Esophagus muscularis mucosa (tissue), 4 donors: Measurements from ENCODE around the gene GRIK5. TPM values are rescaled to one million over a fixed set of nuclear protein-coding genes. Genes with fewer than 3 reads are reported as not detected.
"Not testable (repeated sequence)": the region's sequence is repeated elsewhere in the genome, so short reads cannot be mapped to it uniquely, and the experiment has no call there.

ENCODE experiments used
- DNase-seq: peaks from one replicate; pipeline ENCODE4 v3.0.0-alpha.2; 2017; ENCODE audit errors: extremely low spot score
- H3K27ac ChIP-seq, 4 donors: fragments of 200-600 bp; sonication (generic); replicated peaks in 1 of 4; 1 replicate in 3 of 4; 2 replicates in 1 of 4; pipeline ENCODE4 v1.5.1; 2016 to 2019; ENCODE audit warnings: mild to moderate bottlenecking in 1 of 4
- H3K27me3 ChIP-seq, 4 donors: fragments of 200-600 bp; sonication (generic); one replicate each; pipeline versions ENCODE4 v1.5.1 to v1.6.0; 2016 to 2019
- H3K36me3 ChIP-seq, 4 donors: fragments of 200-600 bp; sonication (generic); one replicate each; pipeline ENCODE4 v1.5.1; 2016 to 2019
- H3K4me1 ChIP-seq, 4 donors: fragments of 200-600 bp; sonication (generic); one replicate each; pipeline ENCODE4 v1.5.1; 2016 to 2019
- H3K4me3 ChIP-seq, 4 donors: fragments of 200-600 bp; sonication (generic); 1 replicate in 2 of 4; 2 replicates in 2 of 4; pipeline ENCODE4 v1.5.1; 2016 to 2019; ENCODE audit warnings: mild to moderate bottlenecking in 4 of 4, moderate library complexity in 1 of 4
- H3K9me3 ChIP-seq, 4 donors: fragments of 200-600 bp; sonication (generic); 1 replicate in 3 of 4; 2 replicates in 1 of 4; pipeline ENCODE4 v1.5.1; 2016 to 2019
- EP300 ChIP-seq: sonication (generic); formaldehyde crosslinking; IDR thresholded peaks from one replicate; pipeline ENCODE4 v1.6.1; 2017; ENCODE audit warnings: antibody characterized with exemption
- POLR2A ChIP-seq: fragments of 450-650 bp; IDR thresholded peaks from one replicate; pipeline ENCODE4 v1.6.1; 2017; ENCODE audit warnings: antibody characterized with exemption, moderate library complexity, mild to moderate bottlenecking, low read depth
- POLR2AphosphoS5 ChIP-seq, 2 donors: sonication (generic); formaldehyde crosslinking; IDR thresholded peaks; one replicate each; pipeline ENCODE4 v1.6.1; 2017; ENCODE audit warnings: antibody characterized with exemption in 2 of 2
- WGBS: methylation state at CpG from one replicate; pipeline ENCODE4 v1.1.5; 2018; 5-methylcytosine and 5-hydroxymethylcytosine counted together
- intact Hi-C: fragments of 100-400 bp; cut with DNase I; formaldehyde crosslinking; loops from one replicate; pipeline ENCODE4 v1.15.1; 2023
- total RNA-seq, 4 donors: library from RNA; depleted of rRNA; stranded (reverse); fragments of >200 nt; gene quantifications; one replicate each; pipeline versions ENCODE4 v1.1.0 to v1.2.1, GENCODE V29; 2016
- TF ChIP-seq, protein P1 (sequence below), 3 experiments: fragments of 200-600 bp in 2 of 3; fragments of 450-650 bp in 1 of 3; sonication (generic) in 2 of 3; IDR thresholded peaks; one replicate each; pipeline ENCODE4 v1.5.1; 2017 to 2019; ENCODE audit warnings: antibody characterized with exemption in 3 of 3, mild to moderate bottlenecking in 2 of 3, moderate library complexity in 1 of 3

GRIK5 gene
- total RNA-seq, 4 donors from 2014 or later = 8.6 to 27.6 (median 13.8) TPM

- TF ChIP-seq EP300 = no peak
- no peak for TF ChIP-seq POLR2AphosphoS5 (IDR thresholded peaks at IDR 0.05)
- TF ChIP-seq POLR2A = no peak
- TF ChIP-seq, protein P1, sequence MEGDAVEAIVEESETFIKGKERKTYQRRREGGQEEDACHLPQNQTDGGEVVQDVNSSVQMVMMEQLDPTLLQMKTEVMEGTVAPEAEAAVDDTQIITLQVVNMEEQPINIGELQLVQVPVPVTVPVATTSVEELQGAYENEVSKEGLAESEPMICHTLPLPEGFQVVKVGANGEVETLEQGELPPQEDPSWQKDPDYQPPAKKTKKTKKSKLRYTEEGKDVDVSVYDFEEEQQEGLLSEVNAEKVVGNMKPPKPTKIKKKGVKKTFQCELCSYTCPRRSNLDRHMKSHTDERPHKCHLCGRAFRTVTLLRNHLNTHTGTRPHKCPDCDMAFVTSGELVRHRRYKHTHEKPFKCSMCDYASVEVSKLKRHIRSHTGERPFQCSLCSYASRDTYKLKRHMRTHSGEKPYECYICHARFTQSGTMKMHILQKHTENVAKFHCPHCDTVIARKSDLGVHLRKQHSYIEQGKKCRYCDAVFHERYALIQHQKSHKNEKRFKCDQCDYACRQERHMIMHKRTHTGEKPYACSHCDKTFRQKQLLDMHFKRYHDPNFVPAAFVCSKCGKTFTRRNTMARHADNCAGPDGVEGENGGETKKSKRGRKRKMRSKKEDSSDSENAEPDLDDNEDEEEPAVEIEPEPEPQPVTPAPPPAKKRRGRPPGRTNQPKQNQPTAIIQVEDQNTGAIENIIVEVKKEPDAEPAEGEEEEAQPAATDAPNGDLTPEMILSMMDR (IDR thresholded peaks at IDR 0.05) = no peak
- DNase-seq = no peak
- H3K36me3 ChIP-seq = peaks cover 0 to 74% (median 21%) of the 10 kb centered on the region in 4 donors
- no peak overlapping the region for H3K4me3 ChIP-seq
- no peaks in the 10 kb centered on the region for H3K4me1 ChIP-seq
- no peaks in the 10 kb centered on the region for H3K27me3 ChIP-seq
- intact Hi-C loops = no loop called here
- WGBS = 78% methylated on average over 4 of the region's 4 CpGs
- no peak overlapping the region for H3K27ac ChIP-seq
- H3K9me3 ChIP-seq = no peaks in the 10 kb centered on the region
Measured at GRCh38 chr19:42048992-42049391, 21.0 kb downstream of the GRIK5 start.

DNA sequence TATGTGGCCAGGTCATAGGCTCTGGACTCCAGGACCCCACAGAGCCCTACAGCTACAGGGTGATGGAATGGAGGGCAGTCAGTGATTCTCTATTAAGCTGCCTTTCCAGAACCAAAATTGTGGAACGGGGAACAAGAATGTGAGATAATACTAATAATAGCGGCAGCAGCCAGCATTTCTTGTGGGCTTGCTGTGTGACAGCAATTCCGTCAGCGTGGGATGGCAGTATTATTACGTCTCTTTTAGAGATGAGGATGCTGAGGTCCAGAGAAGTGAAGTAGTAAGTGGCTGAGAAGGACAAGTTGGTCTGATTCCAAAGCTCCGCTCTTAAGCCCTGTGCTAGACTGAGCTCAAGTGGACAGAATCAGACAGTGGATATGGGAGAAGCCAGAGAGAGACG lies 24.4 kb downstream of the GRIK5 start:
- H3K27ac ChIP-seq = no peak overlapping the region
- H3K27me3 ChIP-seq = no peaks in the 10 kb centered on the region
- peaks cover 0 to 72% (median 15%) of the 10 kb centered on the region in 4 donors for H3K36me3 ChIP-seq
- H3K4me1 ChIP-seq = no peaks in the 10 kb centered on the region
- intact Hi-C loops = no loop called here
- H3K4me3 ChIP-seq = no peak overlapping the region
- H3K9me3 ChIP-seq = no peaks in the 10 kb centered on the region
- no peak for DNase-seq
- WGBS = 89% methylated on average over 7 of the region's 7 CpGs
- TF ChIP-seq EP300 = no peak
- TF ChIP-seq, protein P1 (IDR thresholded peaks at IDR 0.05) = no peak
- TF ChIP-seq POLR2AphosphoS5 (IDR thresholded peaks at IDR 0.05) = no peak
- no peak for TF ChIP-seq POLR2A

- Histone ChIP-seq H3K4me3 (no peak overlapping the region), H3K27me3 (no peaks in the 10 kb centered on the region), H3K27ac (no peak overlapping the region), H3K9me3 (no peaks in the 10 kb centered on the region), H3K36me3 (peaks cover 0 to 85% (median 18%) of the 10 kb centered on the region in 4 donors), H3K4me1 (peaks cover 0 to 8% (median 0%) of the 10 kb centered on the region in 4 donors)
- intact Hi-C loops = no loop called here
- 91% methylated on average over 9 of the region's 30 CpGs for WGBS
- TF ChIP-seq POLR2AphosphoS5 (IDR thresholded peaks at IDR 0.05) (no peak), POLR2A (no peak), EP300 (no peak)
- TF ChIP-seq, protein P1 (IDR thresholded peaks at IDR 0.05) = no peak
- no peak for DNase-seq
Measured at GRCh38 chr19:42042455-42043170, 27.4 kb downstream of the GRIK5 start.

- H3K27me3 ChIP-seq, H3K9me3 ChIP-seq, H3K4me3 ChIP-seq, H3K27ac ChIP-seq, DNase-seq, H3K4me1 ChIP-seq, intact Hi-C loops: not testable (repeated sequence)
- peaks cover 0 to 84% (median 21%) of the 10 kb centered on the region in 4 donors for H3K36me3 ChIP-seq
- WGBS = 94% methylated on average over 9 of the region's 9 CpGs
Measured at GRCh38 chr19:42040491-42040890, 29.5 kb downstream of the GRIK5 start.

- peaks cover 0 to 80% (median 20%) of the 10 kb centered on the region in 4 donors for H3K36me3 ChIP-seq
- TF ChIP-seq POLR2AphosphoS5 (IDR thresholded peaks at IDR 0.05) (no peak), POLR2A (no peak), EP300 (no peak)
- TF ChIP-seq, protein P1 (IDR thresholded peaks at IDR 0.05) = no peak
- H3K4me3 ChIP-seq = no peak overlapping the region
- H3K4me1 ChIP-seq = peaks cover 0 to 8% (median under 1%) of the 10 kb centered on the region in 4 donors
- DNase-seq = no peak
- intact Hi-C loops = no loop called here
- H3K27me3 ChIP-seq = no peaks in the 10 kb centered on the region
- no peaks in the 10 kb centered on the region for H3K9me3 ChIP-seq
- no peak overlapping the region for H3K27ac ChIP-seq
Measured at GRCh38 chr19:42040031-42040430, 30.0 kb downstream of the GRIK5 start.
